HG03135 (cell line): Measurements from ENCODE around the gene CAPS.
"Not testable (repeated sequence)": the region's sequence is repeated elsewhere in the genome, so short reads cannot be mapped to it uniquely, and the experiment has no call there.

Source experiments
- ATAC-seq: cut with Tn5 transposase; IDR thresholded peaks from one replicate; pipeline ENCODE4 v1.9.1; 2021; ENCODE audit warnings: mild to moderate bottlenecking, moderate library complexity; ENCODE audit not compliant: unreplicated experiment

Gene CAPS

GRCh38 chr19:5953680-5954213 lies 39.7 kb downstream of the CAPS start:
- ATAC-seq: no peak

GRCh38 chr19:5954293-5954692 lies 40.2 kb downstream of the CAPS start:
- no peak for ATAC-seq

GRCh38 chr19:5955636-5955935 lies 41.5 kb downstream of the CAPS start:
- no peak for ATAC-seq

GRCh38 chr19:5956323-5956722 lies 42.3 kb downstream of the CAPS start:
- ATAC-seq: no peak

GRCh38 chr19:5956728-5957127 lies 42.7 kb downstream of the CAPS start:
- no peak for ATAC-seq

GRCh38 chr19:5957170-5957569 lies 43.1 kb downstream of the CAPS start:
- ATAC-seq: no peak

GRCh38 chr19:5958074-5958850 lies 44.2 kb downstream of the CAPS start:
- no peak for ATAC-seq

GRCh38 chr19:5958851-5959122 lies 44.7 kb downstream of the CAPS start:
- no peak for ATAC-seq

- no peak for ATAC-seq
Measured at GRCh38 chr19:5959260-5960004, 45.4 kb downstream of the CAPS start.

GRCh38 chr19:5960005-5961001 lies 46.2 kb downstream of the CAPS start:
- no peak for ATAC-seq

- ATAC-seq: peak; percentile 27
Measured at GRCh38 chr19:5961641-5961968, 47.6 kb downstream of the CAPS start.

GRCh38 chr19:5961969-5962945 lies 48.2 kb downstream of the CAPS start:
- ATAC-seq: peak; percentile 52

- ATAC-seq: not testable (repeated sequence)
Measured at GRCh38 chr19:5963259-5963658, 49.2 kb downstream of the CAPS start.

- no peak for ATAC-seq
Measured at GRCh38 chr19:5963855-5964254, 49.8 kb downstream of the CAPS start.

GRCh38 chr19:5964816-5965565 lies 50.9 kb downstream of the CAPS start:
- no peak for ATAC-seq
